ENCODE data around the gene APIP. TPM values are rescaled to one million over a fixed set of nuclear protein-coding genes. Genes with fewer than 3 reads are reported as not detected.

Gene APIP
- total and polyA plus RNA-seq, 2 experiments from 2014 or later: 22.5 to 25.2 TPM

- Histone ChIP-seq H3K36me3 (ENCODE audit: low read depth) (no peaks in the 10 kb centered on the region), H4K20me1 (ENCODE audit: insufficient read depth) (no peaks in the 10 kb centered on the region), H2AFZ (no peak overlapping the region), H3K9me3 (ENCODE audit: low read depth) (no peaks in the 10 kb centered on the region), H3K9ac (no peak overlapping the region), H3K4me1 (ENCODE audit: insufficient read depth) (no peaks in the 10 kb centered on the region), H3F3A (ENCODE audit: insufficient read depth) (no peaks in the 10 kb centered on the region), H3K79me2 (ENCODE audit: insufficient read depth) (no peaks in the 10 kb centered on the region), H3K4me2 (ENCODE audit: unreplicated experiment) (no peak overlapping the region), H3K27me3 (replicated peaks; ENCODE audit: insufficient read depth) (peaks cover 14% of the 10 kb centered on the region), H3K27ac (no peak overlapping the region), H3K9me2 (ENCODE audit: insufficient read depth) (no peaks in the 10 kb centered on the region), H3K4me3 (no peak overlapping the region)
- 65 to 72% methylated on average over 4 of the region's 4 CpGs for WGBS, 2 experiments (ENCODE audit: low coverage in 1 of 2, low lambda C conversion rate in 2 of 2, missing lambda C conversion rate in 2 of 2)
- TF ChIP-seq EZH2 (IDR thresholded peaks at IDR 0.05; ENCODE audit: insufficient read depth, poor library complexity, severe bottlenecking) (no peak), EZH2phosphoT487 (IDR thresholded peaks at IDR 0.05; ENCODE audit: insufficient read depth, low read depth) (no peak)
- DNase-seq: no peak
- in situ Hi-C loops (cut with MboI): no loop called here
Observed at GRCh38 chr11:34850334-34850733, 65.8 kb downstream of the APIP start.

- no peaks in the 10 kb centered on the region for H4K20me1 ChIP-seq (ENCODE audit: insufficient read depth)
- H3K27ac ChIP-seq: no peak overlapping the region
- H3K4me3 ChIP-seq: no peak overlapping the region
- no peak overlapping the region for H3K4me2 ChIP-seq (ENCODE audit: unreplicated experiment)
- H3K9me3 ChIP-seq (ENCODE audit: low read depth): no peaks in the 10 kb centered on the region
- DNase-seq: no peak
- in situ Hi-C loops (cut with MboI): no loop called here
- H3K9me2 ChIP-seq (ENCODE audit: insufficient read depth): no peaks in the 10 kb centered on the region
- no peak overlapping the region for H2AFZ ChIP-seq
- H3K79me2 ChIP-seq (ENCODE audit: insufficient read depth): no peaks in the 10 kb centered on the region
- H3K36me3 ChIP-seq (ENCODE audit: low read depth): no peaks in the 10 kb centered on the region
- WGBS, 2 experiments (ENCODE audit: low coverage in 1 of 2, low lambda C conversion rate in 2 of 2, missing lambda C conversion rate in 2 of 2): 65 to 67% methylated on average over 3 of the region's 3 CpGs
- TF ChIP-seq EZH2 (IDR thresholded peaks at IDR 0.05; ENCODE audit: insufficient read depth, poor library complexity, severe bottlenecking): no peak
- TF ChIP-seq EZH2phosphoT487 (IDR thresholded peaks at IDR 0.05; ENCODE audit: insufficient read depth, low read depth): no peak
- peaks cover 18% of the 10 kb centered on the region for H3K27me3 ChIP-seq (replicated peaks; ENCODE audit: insufficient read depth)
- no peak overlapping the region for H3K9ac ChIP-seq
- H3K4me1 ChIP-seq (ENCODE audit: insufficient read depth): no peaks in the 10 kb centered on the region
- H3F3A ChIP-seq (ENCODE audit: insufficient read depth): no peaks in the 10 kb centered on the region
Observed at GRCh38 chr11:34846467-34846866, 69.7 kb downstream of the APIP start.

- no peaks in the 10 kb centered on the region for H3K9me2 ChIP-seq (ENCODE audit: insufficient read depth)
- no peaks in the 10 kb centered on the region for H3K79me2 ChIP-seq (ENCODE audit: insufficient read depth)
- H2AFZ ChIP-seq: no peak overlapping the region
- 70% methylated on average over 5 of the region's 5 CpGs for WGBS, 2 experiments (ENCODE audit: low coverage in 1 of 2, low lambda C conversion rate in 2 of 2, missing lambda C conversion rate in 2 of 2)
- no peak for DNase-seq
- peaks cover 15% of the 10 kb centered on the region for H3K27me3 ChIP-seq (replicated peaks; ENCODE audit: insufficient read depth)
- H3K9ac ChIP-seq: no peak overlapping the region
- no peaks in the 10 kb centered on the region for H3K9me3 ChIP-seq (ENCODE audit: low read depth)
- no peaks in the 10 kb centered on the region for H4K20me1 ChIP-seq (ENCODE audit: insufficient read depth)
- no peaks in the 10 kb centered on the region for H3K36me3 ChIP-seq (ENCODE audit: low read depth)
- H3K4me2 ChIP-seq (ENCODE audit: unreplicated experiment): no peak overlapping the region
- no peaks in the 10 kb centered on the region for H3K4me1 ChIP-seq (ENCODE audit: insufficient read depth)
- TF ChIP-seq EZH2 (IDR thresholded peaks at IDR 0.05; ENCODE audit: insufficient read depth, poor library complexity, severe bottlenecking) (no peak), EZH2phosphoT487 (IDR thresholded peaks at IDR 0.05; ENCODE audit: insufficient read depth, low read depth) (no peak)
- in situ Hi-C loops (cut with MboI): no loop called here
- no peaks in the 10 kb centered on the region for H3F3A ChIP-seq (ENCODE audit: insufficient read depth)
- no peak overlapping the region for H3K4me3 ChIP-seq
- no peak overlapping the region for H3K27ac ChIP-seq
Observed at GRCh38 chr11:34844463-34845112, 71.6 kb downstream of the APIP start.

- H2AFZ ChIP-seq: no peak overlapping the region
Observed at GRCh38 chr11:34843271-34843670, 72.9 kb downstream of the APIP start.

More at GRCh38 chr11:34843271-34843670, 72.9 kb downstream of the APIP start:
- H3K27me3 ChIP-seq (replicated peaks; ENCODE audit: insufficient read depth): peaks cover 12% of the 10 kb centered on the region
- no peaks in the 10 kb centered on the region for H4K20me1 ChIP-seq (ENCODE audit: insufficient read depth)
- no peaks in the 10 kb centered on the region for H3K79me2 ChIP-seq (ENCODE audit: insufficient read depth)
- DNase-seq: no peak
- H3K4me2 ChIP-seq (ENCODE audit: unreplicated experiment): no peak overlapping the region
- H3K4me1 ChIP-seq (ENCODE audit: insufficient read depth): no peaks in the 10 kb centered on the region
- TF ChIP-seq EZH2 (IDR thresholded peaks at IDR 0.05; ENCODE audit: insufficient read depth, poor library complexity, severe bottlenecking): no peak
- TF ChIP-seq EZH2phosphoT487 (IDR thresholded peaks at IDR 0.05; ENCODE audit: insufficient read depth, low read depth): no peak
- no peak overlapping the region for H3K27ac ChIP-seq
- H3K4me3 ChIP-seq: no peak overlapping the region
- H3K9me2 ChIP-seq (ENCODE audit: insufficient read depth): no peaks in the 10 kb centered on the region
- H3K9me3 ChIP-seq (ENCODE audit: low read depth): no peaks in the 10 kb centered on the region
- H3F3A ChIP-seq (ENCODE audit: insufficient read depth): no peaks in the 10 kb centered on the region
- H3K36me3 ChIP-seq (ENCODE audit: low read depth): no peaks in the 10 kb centered on the region
- in situ Hi-C loops (cut with MboI): no loop called here
- H3K9ac ChIP-seq: no peak overlapping the region

Data from GM23248 (cell line).